ENCODE data around the gene TSPAN7. TPM values are rescaled to one million over a fixed set of nuclear protein-coding genes. Genes with fewer than 3 reads are reported as not detected.

The TSPAN7 gene
- total and polyA plus RNA-seq, 7 donors, result 15.6 to 55.1 (median 21.0) TPM

- TF ChIP-seq POLR2AphosphoS5 (IDR thresholded peaks at IDR 0.05) (no peak), EP300 (IDR thresholded peaks at IDR 0.05) (no peak), CTCF (IDR thresholded peaks at IDR 0.05) (no peak), POLR2A (IDR thresholded peaks at IDR 0.05) (no peak)
- H3K36me3 ChIP-seq, result no peaks in the 10 kb centered on the region
- no peak overlapping the region for H3K27ac ChIP-seq
- no peaks in the 10 kb centered on the region for H3K9me3 ChIP-seq
- no peaks in the 10 kb centered on the region for H3K27me3 ChIP-seq
- no peaks in the 10 kb centered on the region for H3K4me1 ChIP-seq
- H3K4me3 ChIP-seq, result no peak overlapping the region
- no peak for DNase-seq
- intact Hi-C loops (cut with DNase I), result no loop called here
Observed at GRCh38 chrX:38639730-38640129, 78.4 kb downstream of the TSPAN7 start.

- no peak for TF ChIP-seq CTCF (IDR thresholded peaks at IDR 0.05)
- TF ChIP-seq POLR2A (IDR thresholded peaks at IDR 0.05), result no peak
- no peak for TF ChIP-seq EP300 (IDR thresholded peaks at IDR 0.05)
- TF ChIP-seq POLR2AphosphoS5 (IDR thresholded peaks at IDR 0.05), result no peak
- intact Hi-C loops (cut with DNase I), result no loop called here
- Histone ChIP-seq H3K4me1 (no peaks in the 10 kb centered on the region), H3K36me3 (no peaks in the 10 kb centered on the region), H3K4me3 (no peak overlapping the region), H3K27ac (no peak overlapping the region), H3K9me3 (no peaks in the 10 kb centered on the region), H3K27me3 (no peaks in the 10 kb centered on the region)
- DNase-seq, result no peak
- 86 to 92% methylated on average over 5 of the region's 5 CpGs for WGBS, 2 donors
Observed at GRCh38 chrX:38641197-38641596, 79.9 kb downstream of the TSPAN7 start.

GRCh38 chrX:38643903-38644302 is 82.6 kb downstream of the TSPAN7 start:
- H3K4me1 ChIP-seq, result no peaks in the 10 kb centered on the region
- H3K36me3 ChIP-seq, result no peaks in the 10 kb centered on the region
- no peak overlapping the region for H3K27ac ChIP-seq
- H3K9me3 ChIP-seq, result no peaks in the 10 kb centered on the region
- no peak for DNase-seq
- 83 to 96% methylated on average over 1 of the region's 1 CpG for WGBS, 2 donors
- H3K4me3 ChIP-seq, result no peak overlapping the region
- H3K27me3 ChIP-seq, result no peaks in the 10 kb centered on the region
- intact Hi-C loops (cut with DNase I), result no loop called here
- TF ChIP-seq POLR2AphosphoS5 (IDR thresholded peaks at IDR 0.05), result no peak
- no peak for TF ChIP-seq CTCF (IDR thresholded peaks at IDR 0.05)
- TF ChIP-seq EP300 (IDR thresholded peaks at IDR 0.05), result no peak
- no peak for TF ChIP-seq POLR2A (IDR thresholded peaks at IDR 0.05)

- Histone ChIP-seq H3K9me3 (no peaks in the 10 kb centered on the region), H3K4me3 (no peak overlapping the region), H3K4me1 (no peaks in the 10 kb centered on the region), H3K27ac (no peak overlapping the region), H3K36me3 (no peaks in the 10 kb centered on the region), H3K27me3 (no peaks in the 10 kb centered on the region)
- intact Hi-C loops (cut with DNase I), result no loop called here
- DNase-seq, result no peak
- WGBS, 2 donors, result 84 to 91% methylated on average over 2 of the region's 2 CpGs
- TF ChIP-seq POLR2A (IDR thresholded peaks at IDR 0.05) (no peak), CTCF (IDR thresholded peaks at IDR 0.05) (no peak), POLR2AphosphoS5 (IDR thresholded peaks at IDR 0.05) (no peak), EP300 (IDR thresholded peaks at IDR 0.05) (no peak)
Observed at GRCh38 chrX:38646129-38646528, 84.8 kb downstream of the TSPAN7 start.

- no peak for DNase-seq
- no peaks in the 10 kb centered on the region for H3K4me1 ChIP-seq
- H3K9me3 ChIP-seq, result no peaks in the 10 kb centered on the region
- 81 to 89% methylated on average over 1 of the region's 1 CpG for WGBS, 2 donors
- H3K36me3 ChIP-seq, result no peaks in the 10 kb centered on the region
- no peak overlapping the region for H3K27ac ChIP-seq
- no peak overlapping the region for H3K4me3 ChIP-seq
- H3K27me3 ChIP-seq, result no peaks in the 10 kb centered on the region
- TF ChIP-seq CTCF (IDR thresholded peaks at IDR 0.05), result no peak
- no peak for TF ChIP-seq EP300 (IDR thresholded peaks at IDR 0.05)
- no peak for TF ChIP-seq POLR2A (IDR thresholded peaks at IDR 0.05)
- TF ChIP-seq POLR2AphosphoS5 (IDR thresholded peaks at IDR 0.05), result no peak
- intact Hi-C loops (cut with DNase I), result no loop called here
Observed at GRCh38 chrX:38649221-38649620, 87.9 kb downstream of the TSPAN7 start.
